Activated naive CD4-positive, alpha-beta T cell treated with anti-CD3 and anti-CD28 coated beads, Interleukin-2, amount 50 U/mL, for 24 hours (primary cell): Measurements from ENCODE around the gene STX4.
"Not testable (repeated sequence)": the region's sequence is repeated elsewhere in the genome, so short reads cannot be mapped to it uniquely, and the experiment has no call there.

Experiments
- H3K27ac Mint-ChIP-seq: one replicate; pipeline ENCODE4 v1.8.0; 2021; ENCODE audit warnings: mild to moderate bottlenecking, mixed read lengths
- H3K27me3 Mint-ChIP-seq: one replicate; pipeline ENCODE4 v1.8.0; 2021; ENCODE audit warnings: mixed read lengths
- H3K36me3 Mint-ChIP-seq: one replicate; pipeline ENCODE4 v1.8.0; 2021; ENCODE audit warnings: mixed read lengths
- H3K4me1 Mint-ChIP-seq: one replicate; pipeline ENCODE4 v1.8.0; 2021; ENCODE audit warnings: mixed read lengths
- H3K4me3 Mint-ChIP-seq: one replicate; pipeline ENCODE4 v1.8.0; 2021; ENCODE audit warnings: mild to moderate bottlenecking, mixed read lengths
- H3K9me3 Mint-ChIP-seq: one replicate; pipeline ENCODE4 v1.8.0; 2021; ENCODE audit warnings: mixed read lengths

STX4 gene

DNA sequence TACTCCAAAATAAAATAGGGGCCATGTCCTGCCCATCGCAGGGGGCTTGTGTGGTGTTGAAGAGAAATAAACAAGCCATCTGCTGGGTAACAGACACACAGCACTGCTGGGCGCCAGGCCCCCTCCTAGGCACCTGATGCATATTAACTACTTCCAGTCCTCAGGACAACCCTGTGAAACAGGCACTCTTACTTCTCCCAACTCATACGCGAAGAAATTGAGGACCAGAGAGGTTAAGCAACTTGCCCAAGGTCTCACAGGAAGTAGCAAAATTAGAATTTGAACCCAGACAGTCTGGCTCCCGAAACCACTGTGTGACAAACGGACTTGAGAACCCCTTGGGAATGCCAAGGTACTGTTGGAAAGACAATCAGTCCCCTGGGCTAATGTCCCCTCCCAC, 25.7 kb upstream of the STX4 start:
- H3K27me3 Mint-ChIP-seq, result no peaks in the 10 kb centered on the region
- H3K9me3 Mint-ChIP-seq, result no peaks in the 10 kb centered on the region
- peaks cover 23% of the 10 kb centered on the region for H3K4me1 Mint-ChIP-seq
- no peaks in the 10 kb centered on the region for H3K36me3 Mint-ChIP-seq
- peak overlapping the region; percentile 17 for H3K27ac Mint-ChIP-seq
- no peak overlapping the region for H3K4me3 Mint-ChIP-seq

DNA sequence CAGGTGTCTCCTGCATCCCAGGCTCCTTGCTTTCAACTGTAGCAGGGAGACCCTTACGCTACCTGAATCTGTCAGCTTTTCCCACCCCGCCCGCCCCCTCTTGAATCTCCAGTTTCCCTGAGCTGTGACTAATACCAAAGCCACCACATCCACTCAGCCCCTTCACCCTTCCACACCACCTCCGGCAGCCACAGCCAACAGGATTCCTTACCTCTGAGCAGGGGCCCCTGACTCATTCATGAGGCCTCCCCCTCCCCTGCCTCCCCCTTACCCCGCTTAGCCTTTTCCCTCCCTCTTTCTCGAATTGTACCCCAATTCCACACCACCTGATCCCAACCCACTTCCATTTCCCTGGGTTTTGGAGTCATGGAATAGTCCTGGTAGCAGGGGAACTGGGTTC, 25.2 kb upstream of the STX4 start:
- Mint-ChIP-seq H3K4me3 (no peak overlapping the region), H3K4me1 (peaks cover 23% of the 10 kb centered on the region), H3K27me3 (no peaks in the 10 kb centered on the region), H3K27ac (no peak overlapping the region), H3K9me3 (no peaks in the 10 kb centered on the region), H3K36me3 (no peaks in the 10 kb centered on the region)

DNA sequence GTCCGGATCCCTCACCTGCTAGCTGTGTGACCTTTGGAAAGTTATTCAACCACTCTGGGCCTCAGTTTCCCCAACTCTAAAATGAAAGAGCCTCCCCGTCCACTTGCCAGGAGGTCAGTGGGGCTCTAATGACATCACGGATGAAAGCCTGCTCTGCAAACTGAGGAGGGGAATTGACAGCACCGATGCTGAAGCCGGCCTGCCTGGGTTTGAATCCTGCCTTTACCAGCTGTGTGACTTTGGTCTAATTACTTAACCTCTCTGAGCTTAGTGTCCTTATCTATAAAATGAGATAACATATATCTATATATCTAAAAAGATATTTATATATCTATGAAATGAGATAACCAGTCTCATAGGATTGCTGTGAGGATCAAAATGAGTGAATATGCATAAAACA, 24.8 kb upstream of the STX4 start:
- Mint-ChIP-seq H3K27me3 (peaks cover 1% of the 10 kb centered on the region), H3K4me3 (no peak overlapping the region), H3K36me3 (no peaks in the 10 kb centered on the region), H3K4me1 (peaks cover 27% of the 10 kb centered on the region), H3K9me3 (no peaks in the 10 kb centered on the region), H3K27ac (no peak overlapping the region)

DNA sequence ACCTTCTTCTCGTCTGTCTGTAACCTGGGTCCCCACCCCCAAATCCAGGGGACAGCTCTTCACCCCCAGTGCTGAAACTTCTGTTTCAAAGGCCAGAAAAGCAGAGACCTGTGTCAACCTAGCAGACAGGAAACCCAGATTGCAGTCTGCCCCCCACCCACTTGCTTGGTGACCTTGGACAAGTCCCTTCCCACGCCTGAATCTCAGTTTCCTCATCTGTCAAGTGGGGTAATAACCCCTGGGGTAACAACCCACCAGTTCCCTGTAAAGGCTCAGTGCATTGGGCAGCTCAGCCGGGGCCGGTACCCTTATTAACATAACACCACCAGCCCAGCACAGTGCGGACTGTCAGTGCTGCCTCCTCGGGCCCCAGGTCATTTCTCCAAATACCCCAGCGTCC, 24.2 kb upstream of the STX4 start:
- Mint-ChIP-seq H3K27me3 (peaks cover 1% of the 10 kb centered on the region), H3K4me3 (peak overlapping the region; percentile 33), H3K27ac (peak overlapping the region; percentile 76), H3K36me3 (no peaks in the 10 kb centered on the region), H3K9me3 (no peaks in the 10 kb centered on the region), H3K4me1 (peaks cover 28% of the 10 kb centered on the region)

DNA sequence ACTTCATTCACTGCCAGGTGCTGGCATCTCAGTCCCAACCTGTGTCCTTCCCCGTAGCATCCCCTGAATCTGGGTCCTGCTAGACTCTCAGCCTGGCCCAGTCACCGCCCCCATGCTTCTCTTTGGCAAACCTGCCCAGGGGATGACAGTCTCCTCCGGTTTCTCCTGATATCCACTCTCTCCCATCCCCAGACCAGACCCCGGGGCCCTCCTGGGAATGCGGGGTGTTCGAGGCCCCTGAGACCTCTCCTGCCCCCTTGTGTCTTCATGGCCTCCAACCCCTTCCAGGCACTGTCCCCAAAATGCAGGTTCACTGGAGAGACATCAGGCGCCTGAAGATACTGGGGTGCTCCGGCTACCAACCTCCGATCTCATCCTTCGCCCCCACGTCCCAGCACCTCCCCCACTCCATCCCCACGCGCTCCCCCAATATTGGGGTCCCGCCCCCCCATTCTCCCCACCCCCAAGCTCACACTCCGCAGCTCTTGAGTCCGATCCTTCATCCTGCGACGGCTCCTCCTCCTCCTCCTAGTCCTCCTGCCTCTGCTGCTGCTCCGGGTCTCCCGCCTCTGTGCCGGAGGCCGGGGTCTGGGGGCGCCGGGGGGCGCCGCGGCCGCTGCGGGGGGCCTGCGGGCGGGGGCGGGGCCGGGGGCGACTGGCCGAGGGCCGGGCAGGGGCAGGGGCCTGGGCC, 23.3 kb upstream of the STX4 start:
- H3K36me3 Mint-ChIP-seq, result no peaks in the 10 kb centered on the region
- peaks cover 28% of the 10 kb centered on the region for H3K4me1 Mint-ChIP-seq
- no peaks in the 10 kb centered on the region for H3K9me3 Mint-ChIP-seq
- H3K27me3 Mint-ChIP-seq, result peaks cover 1% of the 10 kb centered on the region
- peak overlapping the region; percentile 76 for H3K4me3 Mint-ChIP-seq
- H3K27ac Mint-ChIP-seq, result peak overlapping the region; percentile 46

DNA sequence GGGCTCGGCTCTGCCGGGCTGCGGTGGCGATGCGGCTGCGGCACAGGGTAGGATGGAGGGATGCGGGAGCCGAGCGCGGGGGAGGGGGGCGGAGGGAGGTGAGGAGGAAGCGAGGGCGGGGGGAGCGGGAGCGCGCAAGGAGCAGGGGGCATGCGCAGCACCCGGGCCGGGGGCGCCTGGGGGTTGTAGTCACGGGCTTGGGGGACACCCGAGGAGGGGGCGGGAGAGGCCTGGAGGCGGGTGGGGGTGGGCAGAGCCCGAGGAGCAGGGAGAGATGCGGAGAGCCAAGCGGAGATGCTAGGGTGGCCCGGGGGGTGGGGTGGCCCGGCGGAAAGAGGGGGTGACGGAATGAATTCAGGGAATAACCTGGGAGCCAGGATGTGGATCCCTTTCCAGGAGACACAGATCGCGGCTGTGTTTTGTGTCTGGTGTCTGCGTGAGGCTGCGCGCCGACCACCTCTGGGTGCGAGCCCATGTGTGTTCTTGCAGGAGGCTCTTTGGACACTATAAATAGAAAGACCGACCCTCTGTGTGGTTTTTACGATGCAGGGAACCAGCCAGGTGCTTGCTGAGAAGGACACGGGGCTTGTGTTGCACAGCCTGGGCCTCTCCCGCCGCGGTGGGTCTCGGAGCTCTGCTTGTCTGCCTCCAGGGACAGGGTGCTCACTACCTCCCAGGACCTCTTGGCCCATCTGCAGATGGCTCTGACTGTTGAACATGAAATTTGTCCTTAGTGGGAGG, 22.6 kb upstream of the STX4 start, which contains the start of gene STX1B:
Gene STX1B, minus strand, starts transcription at position 54 of the 741 bp plus-strand sequence. CDS start 242 bp downstream, outside the sequence.
- H3K27ac Mint-ChIP-seq, result peak within 1 kb of the TSS; percentile 46
- peaks cover 1% of the 10 kb centered on the region for H3K27me3 Mint-ChIP-seq
- H3K4me1 Mint-ChIP-seq, result peaks cover 28% of the 10 kb centered on the region
- H3K4me3 Mint-ChIP-seq, result peak within 1 kb of the TSS; percentile 80
- H3K9me3 Mint-ChIP-seq, result no peaks in the 10 kb centered on the region
- H3K36me3 Mint-ChIP-seq, result no peaks in the 10 kb centered on the region

DNA sequence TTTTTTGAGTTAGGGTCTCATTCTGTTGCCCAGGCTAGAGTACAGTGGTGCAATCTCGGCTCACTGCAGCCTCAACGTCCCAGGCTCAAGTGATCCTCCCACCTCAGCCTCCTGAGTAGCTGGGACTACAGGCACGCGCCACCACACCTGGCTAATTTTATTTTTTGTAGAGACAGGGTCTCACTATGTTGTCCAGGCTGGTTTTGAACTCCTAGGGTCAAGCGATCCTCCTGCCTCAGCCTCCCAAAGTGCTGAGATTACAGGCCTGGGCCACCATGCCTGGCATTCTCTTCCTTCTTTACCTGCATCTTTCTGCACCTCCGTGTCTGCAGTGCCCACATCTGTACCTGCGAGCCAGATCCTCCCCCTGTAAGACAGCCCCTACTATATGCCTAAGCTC, 21.5 kb upstream of the STX4 start:
- H3K4me1 Mint-ChIP-seq, result peaks cover 28% of the 10 kb centered on the region
- H3K27me3 Mint-ChIP-seq, H3K36me3 Mint-ChIP-seq, H3K9me3 Mint-ChIP-seq: not testable (repeated sequence)
- H3K4me3 Mint-ChIP-seq, result peak overlapping the region; percentile 80
- H3K27ac Mint-ChIP-seq, result peak overlapping the region; percentile 23

DNA sequence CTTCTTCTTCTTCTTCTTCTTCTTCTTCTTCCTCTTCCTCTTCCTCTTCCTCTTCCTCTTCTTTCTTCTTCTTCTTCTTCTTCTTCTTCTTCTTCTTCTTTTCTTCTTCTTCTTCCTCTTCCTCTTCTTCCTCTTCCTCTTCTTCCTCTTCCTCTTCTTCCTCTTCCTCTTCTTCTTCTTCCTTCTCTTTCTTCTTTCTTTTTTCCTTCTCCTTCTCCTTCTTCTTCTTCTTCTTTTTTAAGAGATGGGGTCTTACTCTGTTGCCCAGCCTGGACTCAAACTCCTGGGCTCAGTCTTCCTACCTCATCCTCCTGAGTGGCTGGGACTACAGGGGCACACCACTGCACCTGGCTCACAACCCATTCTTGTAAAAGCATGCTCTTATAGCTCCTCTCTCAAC, 20.1 kb upstream of the STX4 start:
- Mint-ChIP-seq H3K27ac (peak overlapping the region; percentile 71), H3K4me1 (peaks cover 28% of the 10 kb centered on the region)
- H3K4me3 Mint-ChIP-seq, H3K9me3 Mint-ChIP-seq, H3K27me3 Mint-ChIP-seq, H3K36me3 Mint-ChIP-seq: not testable (repeated sequence)

DNA sequence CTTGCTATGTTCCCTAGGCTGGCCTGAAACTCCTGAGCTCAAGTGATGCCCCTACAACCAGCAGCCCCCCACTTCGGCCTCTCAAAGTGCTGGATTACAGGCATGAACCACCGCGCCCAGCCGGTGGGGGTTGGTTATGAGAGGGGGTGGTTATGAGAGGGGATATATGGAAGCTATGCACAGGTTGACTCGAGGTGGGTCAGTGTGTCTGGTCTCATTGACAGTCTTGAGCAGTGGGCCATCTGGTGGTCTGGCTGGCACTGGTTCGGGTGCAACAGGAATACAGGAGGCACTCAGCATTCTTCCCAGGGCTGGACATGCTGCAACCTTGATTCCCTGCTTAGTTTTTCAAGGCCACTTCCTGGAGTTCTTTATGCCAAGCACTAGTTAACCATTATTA, 17.3 kb upstream of the STX4 start:
- Mint-ChIP-seq H3K27ac (no peak overlapping the region), H3K36me3 (no peaks in the 10 kb centered on the region), H3K27me3 (peaks cover 1% of the 10 kb centered on the region), H3K9me3 (no peaks in the 10 kb centered on the region), H3K4me3 (no peak overlapping the region), H3K4me1 (peaks cover 19% of the 10 kb centered on the region)

DNA sequence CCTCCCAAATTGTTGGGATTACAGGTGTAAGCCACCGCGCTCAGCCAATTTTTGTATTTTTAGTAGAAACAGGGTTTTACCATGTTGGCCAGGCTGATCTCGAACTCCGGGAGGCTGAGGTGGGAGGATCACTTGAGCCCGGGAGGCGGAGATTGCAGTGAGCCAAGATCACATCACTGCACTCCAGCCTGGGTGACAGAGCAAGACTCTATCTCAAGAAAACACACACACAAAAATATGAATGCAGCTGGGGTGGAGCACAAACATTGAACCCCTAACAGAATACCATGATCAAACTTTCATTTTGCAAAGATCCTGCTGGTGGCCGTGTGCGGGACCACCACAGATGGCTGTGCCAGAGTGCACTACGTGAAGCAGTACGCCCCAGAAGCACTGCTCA, 15.6 kb upstream of the STX4 start:
- H3K36me3 Mint-ChIP-seq, H3K4me1 Mint-ChIP-seq, H3K27me3 Mint-ChIP-seq, H3K27ac Mint-ChIP-seq, H3K9me3 Mint-ChIP-seq, H3K4me3 Mint-ChIP-seq: not testable (repeated sequence)

DNA sequence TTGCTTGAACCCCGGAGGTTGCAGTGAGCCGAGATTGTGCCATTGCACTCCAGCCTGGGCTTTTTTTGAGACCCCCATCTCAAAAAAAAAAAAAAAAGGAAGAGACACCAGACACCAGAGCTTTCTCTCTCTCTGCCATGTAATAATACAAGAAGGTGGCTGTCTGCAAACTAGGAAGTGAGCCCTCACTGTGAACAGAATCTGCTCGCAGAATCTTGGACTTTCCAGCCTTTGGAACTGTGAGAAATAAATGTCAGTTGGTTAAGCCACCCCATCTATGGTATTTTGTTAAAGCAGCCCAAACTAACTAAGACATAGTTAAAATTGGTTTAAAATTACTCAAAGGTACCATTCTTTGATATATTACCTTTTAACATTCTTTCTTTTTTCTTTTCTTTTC, 12.8 kb upstream of the STX4 start:
- H3K36me3 Mint-ChIP-seq, result no peaks in the 10 kb centered on the region
- no peak overlapping the region for H3K27ac Mint-ChIP-seq
- no peaks in the 10 kb centered on the region for H3K9me3 Mint-ChIP-seq
- no peaks in the 10 kb centered on the region for H3K27me3 Mint-ChIP-seq
- H3K4me1 Mint-ChIP-seq, result no peaks in the 10 kb centered on the region
- H3K4me3 Mint-ChIP-seq, result no peak overlapping the region

DNA sequence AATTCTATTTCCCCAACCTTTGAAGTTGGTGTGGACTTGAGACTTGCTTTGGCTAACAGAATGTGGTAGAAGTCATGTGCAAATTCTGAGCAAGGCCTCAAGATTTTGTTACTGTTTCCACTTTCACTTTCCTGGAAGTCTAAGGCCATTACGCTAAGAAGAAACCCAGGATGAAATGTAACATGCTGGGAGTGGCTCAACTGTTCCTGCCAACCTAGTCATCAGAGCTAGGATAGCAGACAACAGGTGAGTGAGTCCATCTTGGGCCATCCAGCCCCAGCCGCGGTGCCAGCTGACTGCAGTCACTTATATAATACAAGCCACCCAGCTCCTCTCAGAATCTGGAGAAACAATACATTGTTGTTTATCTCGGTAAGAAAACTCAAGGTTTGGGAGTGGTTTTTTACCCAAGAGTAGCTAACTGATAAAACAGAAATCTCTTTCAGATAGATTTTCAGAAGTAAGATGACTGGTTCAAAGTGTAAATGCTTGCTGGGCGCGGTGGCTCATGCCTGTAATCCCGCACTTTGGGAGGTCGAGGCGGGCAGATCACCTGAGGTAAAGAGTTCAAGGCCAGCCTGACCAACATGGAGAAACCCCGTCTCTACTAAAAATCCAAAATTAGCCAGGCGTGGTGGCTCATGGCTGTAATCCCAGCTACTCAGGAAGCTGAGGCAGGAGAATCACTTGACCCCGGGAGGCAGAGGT, 10.7 kb upstream of the STX4 start:
- Mint-ChIP-seq H3K27ac (no peak overlapping the region), H3K4me3 (no peak overlapping the region), H3K4me1 (no peaks in the 10 kb centered on the region), H3K36me3 (no peaks in the 10 kb centered on the region), H3K27me3 (no peaks in the 10 kb centered on the region), H3K9me3 (no peaks in the 10 kb centered on the region)

DNA sequence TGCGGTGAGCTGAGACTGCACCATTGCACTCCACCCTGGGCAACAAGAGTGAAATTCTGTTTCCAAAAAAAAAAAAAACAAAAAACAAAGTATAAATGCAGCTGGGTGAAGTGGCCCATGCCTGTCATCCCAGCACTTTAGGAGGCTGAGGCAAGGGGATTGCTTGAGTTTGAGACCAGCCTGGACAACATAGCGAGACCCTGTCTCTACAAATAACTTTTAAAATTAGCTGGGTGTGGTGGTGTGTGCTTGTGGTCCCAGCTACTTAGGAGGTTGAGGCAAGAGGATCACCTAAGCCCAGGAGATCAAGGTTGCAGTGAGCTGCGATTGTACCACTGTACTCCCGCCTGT, 10.1 kb upstream of the STX4 start:
- Mint-ChIP-seq H3K27me3 (no peaks in the 10 kb centered on the region), H3K36me3 (no peaks in the 10 kb centered on the region)

DNA sequence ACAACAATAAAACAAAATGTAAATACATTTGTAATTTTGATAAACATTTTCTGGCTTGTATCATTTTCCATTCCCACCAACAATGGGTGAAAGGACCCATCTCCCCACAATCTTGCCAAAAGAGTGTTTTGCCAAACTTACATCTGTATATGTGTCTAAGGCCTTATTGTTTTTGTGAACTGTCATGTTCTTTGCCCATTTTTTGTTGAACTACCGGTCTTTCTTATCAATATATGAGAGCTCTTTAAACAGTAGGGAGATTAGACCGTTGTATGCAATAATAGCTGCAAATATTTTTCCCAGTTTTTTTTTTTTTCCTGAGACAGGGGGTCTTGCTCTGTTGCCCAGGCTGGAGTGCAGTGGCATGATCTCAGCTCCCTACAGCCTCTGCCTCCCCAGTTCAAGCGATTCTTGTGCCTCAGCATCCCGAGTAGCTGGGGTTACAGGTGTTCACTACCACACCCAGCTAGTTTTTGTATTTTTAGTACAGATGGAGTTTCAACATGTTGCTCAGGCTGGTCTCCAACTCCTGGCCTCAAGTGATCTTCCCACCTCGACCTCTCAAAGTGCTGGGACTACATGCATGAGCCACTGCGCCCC, 9.6 kb upstream of the STX4 start:
- Mint-ChIP-seq H3K4me1 (no peaks in the 10 kb centered on the region), H3K36me3 (no peaks in the 10 kb centered on the region), H3K4me3 (no peak overlapping the region), H3K9me3 (no peaks in the 10 kb centered on the region), H3K27me3 (no peaks in the 10 kb centered on the region), H3K27ac (peak overlapping the region; percentile 23)

More for the DNA sequence above, 10.1 kb upstream of the STX4 start:
- no peak overlapping the region for H3K27ac Mint-ChIP-seq
- no peaks in the 10 kb centered on the region for H3K4me1 Mint-ChIP-seq
- H3K4me3 Mint-ChIP-seq, result no peak overlapping the region
- no peaks in the 10 kb centered on the region for H3K9me3 Mint-ChIP-seq

DNA sequence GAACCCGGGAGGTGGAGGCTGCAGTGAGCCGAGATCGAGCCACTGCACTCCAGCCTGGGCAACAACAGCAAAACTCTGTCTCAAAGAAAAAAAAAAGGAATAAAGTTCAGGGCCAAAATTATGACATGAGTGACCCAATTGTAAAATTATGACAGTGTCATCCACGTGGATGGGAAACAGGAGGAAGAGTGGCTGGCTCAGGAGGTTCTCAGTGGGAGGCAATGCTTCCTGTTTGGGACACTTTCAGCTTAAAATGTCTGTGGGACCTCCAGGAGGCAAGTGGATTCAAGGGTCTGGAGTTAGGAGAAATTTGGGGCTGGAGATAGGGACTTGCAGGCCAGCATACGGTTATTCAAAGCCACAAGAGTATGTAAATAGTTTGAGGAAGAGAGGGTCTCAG, 8.0 kb upstream of the STX4 start:
- no peaks in the 10 kb centered on the region for H3K27me3 Mint-ChIP-seq
- no peaks in the 10 kb centered on the region for H3K9me3 Mint-ChIP-seq

DNA sequence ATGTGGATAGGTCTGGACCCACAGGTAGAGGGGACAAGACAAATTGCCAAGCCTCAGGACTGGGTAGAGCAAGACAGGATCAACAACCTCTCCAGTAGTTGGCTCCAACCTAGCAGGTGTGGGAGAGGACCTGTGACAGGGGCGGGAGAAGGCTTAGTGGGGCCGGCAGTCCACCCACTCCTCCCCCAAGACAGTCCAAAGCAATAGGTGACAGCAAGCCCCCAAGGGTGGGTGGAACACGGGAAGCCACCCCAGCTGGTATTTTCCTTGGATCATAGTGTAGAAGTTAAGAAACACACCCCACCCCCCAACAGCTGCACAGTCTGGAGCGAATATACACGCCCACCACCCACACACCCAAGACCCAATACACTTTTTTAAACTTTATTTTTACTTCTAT, 4.1 kb upstream of the STX4 start:
- Mint-ChIP-seq H3K36me3 (no peaks in the 10 kb centered on the region), H3K27me3 (no peaks in the 10 kb centered on the region), H3K4me1 (peaks cover 13% of the 10 kb centered on the region), H3K27ac (no peak overlapping the region), H3K4me3 (no peak overlapping the region), H3K9me3 (no peaks in the 10 kb centered on the region)

More for the DNA sequence above, 8.0 kb upstream of the STX4 start:
- no peaks in the 10 kb centered on the region for H3K36me3 Mint-ChIP-seq
- H3K4me3 Mint-ChIP-seq, result no peak overlapping the region
- no peak overlapping the region for H3K27ac Mint-ChIP-seq
- H3K4me1 Mint-ChIP-seq, result no peaks in the 10 kb centered on the region
